Activated CD8-positive, alpha-beta memory T cell treated with anti-CD3 and anti-CD28 coated beads for 48 hours (primary cell): ENCODE measurements around the gene ZNF837.
A peak's percentile ranks its signal among the peaks of the same experiment; 100 is the strongest.
"Not testable (repeated sequence)": the region's sequence is repeated elsewhere in the genome, so short reads cannot be mapped to it uniquely, and the experiment has no call there.

Experiments
- DNase-seq, 3 experiments: peaks; one replicate each; pipeline ENCODE4 v3.0.0-alpha.2; 2020; ENCODE audit warnings: low read depth in 2 of 3, low spot score in 2 of 3

Gene ZNF837

GRCh38 chr19:58380662-58381459, at the start of gene ZNF837:
Gene ZNF837, minus strand, starts transcription at chr19:58381030. Its CDS starts 11,698 bp downstream, at chr19:58369332.
- peak; percentile 87 to 89 (median 88) for DNase-seq

GRCh38 chr19:58429745-58430144, 48.9 kb upstream of the ZNF837 start:
- DNase-seq: no peak

- DNase-seq: no peak
These were observed 47.8 kb upstream of the ZNF837 start for GRCh38 chr19:58428617-58429016.

GRCh38 chr19:58417071-58417470, 36.2 kb upstream of the ZNF837 start:
- no peak for DNase-seq

- DNase-seq: no peak
These were observed 35.8 kb upstream of the ZNF837 start for GRCh38 chr19:58416604-58417003.

- no peak for DNase-seq
These were observed 28.4 kb upstream of the ZNF837 start for GRCh38 chr19:58409010-58409790.

- DNase-seq: peak; percentile 78 to 90 (median 88)
These were observed 27.6 kb upstream of the ZNF837 start, which contains the start of gene ZNF584 for GRCh38 chr19:58408152-58409009. Gene ZNF584, plus strand, starts transcription at chr19:58408649. Its CDS starts 499 bp downstream, at chr19:58409148.

- DNase-seq: no peak
These were observed 26.9 kb upstream of the ZNF837 start for GRCh38 chr19:58407658-58408151.

- DNase-seq: no peak
These were observed 26.2 kb upstream of the ZNF837 start for GRCh38 chr19:58406818-58407657.

GRCh38 chr19:58403920-58404478, 23.2 kb upstream of the ZNF837 start:
- DNase-seq: not testable (repeated sequence)

GRCh38 chr19:58401840-58402421, 21.1 kb upstream of the ZNF837 start:
- no peak for DNase-seq

GRCh38 chr19:58400916-58401839, 20.3 kb upstream of the ZNF837 start:
- peak; percentile 92 to 98 (median 93) for DNase-seq

- no peak for DNase-seq
These were observed 19.6 kb upstream of the ZNF837 start for GRCh38 chr19:58400316-58400915.

- DNase-seq: no peak
These were observed 19.1 kb upstream of the ZNF837 start for GRCh38 chr19:58399903-58400302.

- DNase-seq: no peak
These were observed 17.7 kb upstream of the ZNF837 start for GRCh38 chr19:58398545-58398944.

GRCh38 chr19:58398087-58398486, 17.3 kb upstream of the ZNF837 start:
- no peak for DNase-seq

GRCh38 chr19:58397533-58398037, 16.8 kb upstream of the ZNF837 start:
- DNase-seq: no peak
